ENCODE results near the gene HNRNPU. TPM values are rescaled to one million over a fixed set of nuclear protein-coding genes. Genes with fewer than 3 reads are reported as not detected.

HNRNPU gene
- polyA plus RNA-seq, 1 of the 3 experiments (the other 2 are of a cell fraction) = 164 TPM

DNA sequence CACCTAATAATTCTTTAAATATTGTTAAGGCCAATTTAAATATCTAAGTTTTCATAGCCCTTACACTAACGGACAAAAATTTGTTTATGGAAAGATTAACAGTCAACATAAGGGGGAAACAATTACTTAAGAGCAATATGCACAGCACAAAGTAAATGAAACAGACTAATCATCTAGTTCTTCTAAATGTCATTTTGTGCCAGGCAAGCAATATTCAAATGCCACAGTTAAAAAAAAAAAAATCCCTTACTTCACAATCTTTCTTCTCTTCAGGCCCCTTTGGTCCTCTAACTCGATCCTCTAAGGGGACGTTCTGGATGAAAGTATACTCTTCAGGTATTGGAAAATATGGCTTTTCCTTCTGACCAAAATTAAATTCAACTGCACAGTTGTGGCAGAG lies 6.6 kb downstream of the HNRNPU start:
- Histone ChIP-seq H3K9me2 (no peaks in the 10 kb centered on the region), H3K4me1 (ENCODE audit: control insufficient read depth in 1 of 2, insufficient read depth in 2 of 2, low read depth in 1 of 2, low read length in 1 of 2) (peaks cover 8 to 26% of the 10 kb centered on the region in 2 experiments; a peak in 2 of 4 replicates), H3K9ac (no peak overlapping the region), H4K20me1 (ENCODE audit: insufficient read depth) (peaks cover 84% of the 10 kb centered on the region), H3K4me3 (ENCODE audit: low read depth in 2 of 2, low read length in 1 of 2) (no peak overlapping the region), H3K27ac (ENCODE audit: low read depth in 2 of 2, low read length in 1 of 2) (no peak overlapping the region; a peak in 1 of 4 replicates), H3F3A (replicated peaks; ENCODE audit: insufficient read depth) (peaks cover 42% of the 10 kb centered on the region), H2AFZ (ENCODE audit: low read depth) (no peak overlapping the region), H3K79me2 (ENCODE audit: insufficient read depth) (peaks cover 97% of the 10 kb centered on the region), H3K4me2 (no peak overlapping the region), H3K27me3 (ENCODE audit: insufficient read depth) (no peaks in the 10 kb centered on the region), H3K36me3 (replicated peaks in 1 of 2; ENCODE audit: control insufficient read depth in 1 of 2, insufficient read depth in 2 of 2, low read length in 1 of 2) (peaks cover 93 to 98% of the 10 kb centered on the region in 2 experiments), H3K9me3 (no peaks in the 10 kb centered on the region)
- CTCF ChIA-PET = interaction anchor here (0.6 to 2.3 kb wide), 2 partner anchors 11 to 270 kb away, joined by 3 to 5 read pairs; no protein-coding TSS in a partner anchor
- DNase-seq = no peak
- POLR2A ChIA-PET = no interaction called here
- 86% methylated on average over 3 of the region's 3 CpGs for WGBS (ENCODE audit: low lambda C conversion rate)
- TF ChIP-seq, protein P1, sequence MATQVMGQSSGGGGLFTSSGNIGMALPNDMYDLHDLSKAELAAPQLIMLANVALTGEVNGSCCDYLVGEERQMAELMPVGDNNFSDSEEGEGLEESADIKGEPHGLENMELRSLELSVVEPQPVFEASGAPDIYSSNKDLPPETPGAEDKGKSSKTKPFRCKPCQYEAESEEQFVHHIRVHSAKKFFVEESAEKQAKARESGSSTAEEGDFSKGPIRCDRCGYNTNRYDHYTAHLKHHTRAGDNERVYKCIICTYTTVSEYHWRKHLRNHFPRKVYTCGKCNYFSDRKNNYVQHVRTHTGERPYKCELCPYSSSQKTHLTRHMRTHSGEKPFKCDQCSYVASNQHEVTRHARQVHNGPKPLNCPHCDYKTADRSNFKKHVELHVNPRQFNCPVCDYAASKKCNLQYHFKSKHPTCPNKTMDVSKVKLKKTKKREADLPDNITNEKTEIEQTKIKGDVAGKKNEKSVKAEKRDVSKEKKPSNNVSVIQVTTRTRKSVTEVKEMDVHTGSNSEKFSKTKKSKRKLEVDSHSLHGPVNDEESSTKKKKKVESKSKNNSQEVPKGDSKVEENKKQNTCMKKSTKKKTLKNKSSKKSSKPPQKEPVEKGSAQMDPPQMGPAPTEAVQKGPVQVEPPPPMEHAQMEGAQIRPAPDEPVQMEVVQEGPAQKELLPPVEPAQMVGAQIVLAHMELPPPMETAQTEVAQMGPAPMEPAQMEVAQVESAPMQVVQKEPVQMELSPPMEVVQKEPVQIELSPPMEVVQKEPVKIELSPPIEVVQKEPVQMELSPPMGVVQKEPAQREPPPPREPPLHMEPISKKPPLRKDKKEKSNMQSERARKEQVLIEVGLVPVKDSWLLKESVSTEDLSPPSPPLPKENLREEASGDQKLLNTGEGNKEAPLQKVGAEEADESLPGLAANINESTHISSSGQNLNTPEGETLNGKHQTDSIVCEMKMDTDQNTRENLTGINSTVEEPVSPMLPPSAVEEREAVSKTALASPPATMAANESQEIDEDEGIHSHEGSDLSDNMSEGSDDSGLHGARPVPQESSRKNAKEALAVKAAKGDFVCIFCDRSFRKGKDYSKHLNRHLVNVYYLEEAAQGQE (IDR thresholded peaks at IDR 0.05; ENCODE audit: low read depth, low read length) = no peak
- TF ChIP-seq NFIC (IDR thresholded peaks at IDR 0.05; ENCODE audit: borderline replicate concordance) (no peak), EZH2phosphoT487 (IDR thresholded peaks at IDR 0.05; ENCODE audit: borderline replicate concordance, low read depth) (no peak), RXRA (IDR thresholded peaks at IDR 0.05; ENCODE audit: borderline replicate concordance, low read depth) (no peak), FOXM1 (IDR thresholded peaks at IDR 0.05; ENCODE audit: low read depth) (no peak), TAF1 (IDR thresholded peaks at IDR 0.05; ENCODE audit: borderline replicate concordance, low read depth, low read length) (no peak)

DNA sequence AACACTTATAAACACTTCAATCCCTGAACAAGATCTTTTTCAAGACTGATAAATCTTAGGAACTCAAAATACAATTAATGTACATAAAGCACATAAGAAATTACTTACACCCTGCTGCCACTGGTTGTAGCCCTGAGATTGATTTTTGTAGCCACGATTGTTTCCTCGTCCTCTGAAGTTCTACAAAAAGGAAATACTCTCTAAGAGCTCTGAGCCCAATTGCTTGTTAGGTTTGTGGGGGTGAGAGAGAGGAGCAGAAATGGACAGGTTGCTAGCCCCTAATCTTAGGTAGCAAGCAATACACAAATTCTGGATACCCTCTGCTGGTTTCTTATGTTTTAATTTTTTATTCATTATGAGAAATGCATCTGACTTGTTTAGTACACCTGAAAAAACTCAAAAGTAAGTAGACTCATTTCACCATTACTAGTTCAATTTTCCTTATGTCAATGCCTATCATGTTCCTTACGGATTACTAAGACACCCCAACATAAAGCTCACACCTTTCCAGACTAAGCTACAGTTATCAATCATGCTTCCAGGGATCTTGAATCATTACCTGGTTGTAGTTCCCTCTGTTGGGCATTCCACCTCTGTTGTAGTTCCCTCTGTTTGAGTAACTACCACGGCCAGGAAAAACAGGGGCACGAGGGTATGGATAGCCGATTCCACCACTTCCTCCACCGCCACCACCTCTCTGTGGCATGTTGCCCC lies 9.3 kb downstream of the HNRNPU start:
- Histone ChIP-seq H3F3A (replicated peaks; ENCODE audit: insufficient read depth) (peaks cover 45% of the 10 kb centered on the region), H4K20me1 (ENCODE audit: insufficient read depth) (peaks cover 60% of the 10 kb centered on the region), H2AFZ (ENCODE audit: low read depth) (no peak overlapping the region), H3K27ac (ENCODE audit: low read depth in 2 of 2, low read length in 1 of 2) (peak overlapping the region in 1 of 2 experiments; percentile 0; a peak in 1 of 4 replicates), H3K9ac (no peak overlapping the region), H3K36me3 (replicated peaks in 1 of 2; ENCODE audit: control insufficient read depth in 1 of 2, insufficient read depth in 2 of 2, low read length in 1 of 2) (peaks cover 99 to 100% of the 10 kb centered on the region in 2 experiments), H3K79me2 (ENCODE audit: insufficient read depth) (peaks cover 97% of the 10 kb centered on the region), H3K9me3 (no peaks in the 10 kb centered on the region), H3K27me3 (ENCODE audit: insufficient read depth) (no peaks in the 10 kb centered on the region), H3K4me2 (no peak overlapping the region), H3K9me2 (no peaks in the 10 kb centered on the region), H3K4me3 (ENCODE audit: low read depth in 2 of 2, low read length in 1 of 2) (no peak overlapping the region), H3K4me1 (ENCODE audit: control insufficient read depth in 1 of 2, insufficient read depth in 2 of 2, low read depth in 1 of 2, low read length in 1 of 2) (peaks cover 0 to 8% of the 10 kb centered on the region in 2 experiments; a peak in 2 of 4 replicates)
- CTCF ChIA-PET = interaction anchor here (0.9 to 1.3 kb wide), 2 partner anchors 12 to 188 kb away, joined by 3 to 4 read pairs; no protein-coding TSS in a partner anchor
- 90% methylated on average over 7 of the region's 7 CpGs for WGBS (ENCODE audit: low lambda C conversion rate)
- DNase-seq = no peak
- POLR2A ChIA-PET = interaction anchor here (0.6 kb wide), 1 partner anchor 36 kb away, joined by 4 read pairs; no protein-coding TSS in a partner anchor
- TF ChIP-seq GATA2 (CRISPR knock-in tag; IDR thresholded peaks at IDR 0.05) (no peak), ELF1 (IDR thresholded peaks at IDR 0.05) (no peak), TEAD4 (IDR thresholded peaks at IDR 0.05; ENCODE audit: borderline replicate concordance, insufficient read depth) (no peak), EZH2phosphoT487 (IDR thresholded peaks at IDR 0.05; ENCODE audit: borderline replicate concordance, low read depth) (no peak), JUND (IDR thresholded peaks at IDR 0.05) (no peak), FOXJ3 (CRISPR knock-in tag; IDR thresholded peaks at IDR 0.05) (no peak), SIN3A (IDR thresholded peaks at IDR 0.05; ENCODE audit: borderline replicate concordance, low read depth, low read length) (no peak), CHD2 (IDR thresholded peaks at IDR 0.05; ENCODE audit: low read length, partially characterized antibody) (no peak)
- TF ChIP-seq, protein P2, sequence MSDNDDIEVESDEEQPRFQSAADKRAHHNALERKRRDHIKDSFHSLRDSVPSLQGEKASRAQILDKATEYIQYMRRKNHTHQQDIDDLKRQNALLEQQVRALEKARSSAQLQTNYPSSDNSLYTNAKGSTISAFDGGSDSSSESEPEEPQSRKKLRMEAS (IDR thresholded peaks at IDR 0.05; ENCODE audit: low read depth) = no peak
- TF ChIP-seq, protein P3, sequence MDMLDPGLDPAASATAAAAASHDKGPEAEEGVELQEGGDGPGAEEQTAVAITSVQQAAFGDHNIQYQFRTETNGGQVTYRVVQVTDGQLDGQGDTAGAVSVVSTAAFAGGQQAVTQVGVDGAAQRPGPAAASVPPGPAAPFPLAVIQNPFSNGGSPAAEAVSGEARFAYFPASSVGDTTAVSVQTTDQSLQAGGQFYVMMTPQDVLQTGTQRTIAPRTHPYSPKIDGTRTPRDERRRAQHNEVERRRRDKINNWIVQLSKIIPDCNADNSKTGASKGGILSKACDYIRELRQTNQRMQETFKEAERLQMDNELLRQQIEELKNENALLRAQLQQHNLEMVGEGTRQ (IDR thresholded peaks at IDR 0.05; ENCODE audit: borderline replicate concordance, low read depth, low read length) = no peak
- TF ChIP-seq, protein P4, sequence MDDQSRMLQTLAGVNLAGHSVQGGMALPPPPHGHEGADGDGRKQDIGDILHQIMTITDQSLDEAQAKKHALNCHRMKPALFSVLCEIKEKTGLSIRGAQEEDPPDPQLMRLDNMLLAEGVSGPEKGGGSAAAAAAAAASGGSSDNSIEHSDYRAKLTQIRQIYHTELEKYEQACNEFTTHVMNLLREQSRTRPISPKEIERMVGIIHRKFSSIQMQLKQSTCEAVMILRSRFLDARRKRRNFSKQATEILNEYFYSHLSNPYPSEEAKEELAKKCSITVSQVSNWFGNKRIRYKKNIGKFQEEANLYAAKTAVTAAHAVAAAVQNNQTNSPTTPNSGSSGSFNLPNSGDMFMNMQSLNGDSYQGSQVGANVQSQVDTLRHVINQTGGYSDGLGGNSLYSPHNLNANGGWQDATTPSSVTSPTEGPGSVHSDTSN (IDR thresholded peaks at IDR 0.05) = no peak
- TF ChIP-seq, protein P1 (IDR thresholded peaks at IDR 0.05; ENCODE audit: low read depth, low read length) = no peak

Data from SK-N-SH (cell line).